Measurements from ENCODE around the gene SELENOW. TPM values are rescaled to one million over a fixed set of nuclear protein-coding genes. Genes with fewer than 3 reads are reported as not detected.

Gene SELENOW
- total and polyA plus RNA-seq, 2 donors from 2014 or later: 254 to 530 TPM

- no peaks in the 10 kb centered on the region for H3K27me3 ChIP-seq (ENCODE audit: control insufficient read depth, insufficient read depth, low read length)
- no peak overlapping the region for H3K27ac ChIP-seq (ENCODE audit: low read depth in 2 of 2, low read length in 2 of 2)
- TF ChIP-seq CTCF (IDR thresholded peaks at IDR 0.05; ENCODE audit: borderline replicate concordance, extremely low read depth, insufficient read depth): no peak
- H3K4me1 ChIP-seq (ENCODE audit: control insufficient read depth in 2 of 3, insufficient read depth in 2 of 3, low read depth in 1 of 3, low read length in 3 of 3): no peaks in the 10 kb centered on the region
- no peak overlapping the region for H3K4me3 ChIP-seq (ENCODE audit: low read length in 3 of 3)
- H3K9me3 ChIP-seq (ENCODE audit: control insufficient read depth in 2 of 3, insufficient read depth in 1 of 3, low read length in 3 of 3): no peaks in the 10 kb centered on the region
- no peak overlapping the region for H3K9ac ChIP-seq (ENCODE audit: low read length in 3 of 3)
- FAIRE-seq (no peak), DNase-seq (no peak)
- no peaks in the 10 kb centered on the region for H3K36me3 ChIP-seq (ENCODE audit: control insufficient read depth in 2 of 3, insufficient read depth in 3 of 3, low read length in 3 of 3)
- intact Hi-C loops (cut with DNase I): no loop called here
Observed at GRCh38 chr19:47735131-47735530, 43.4 kb upstream of the SELENOW start.

DNA sequence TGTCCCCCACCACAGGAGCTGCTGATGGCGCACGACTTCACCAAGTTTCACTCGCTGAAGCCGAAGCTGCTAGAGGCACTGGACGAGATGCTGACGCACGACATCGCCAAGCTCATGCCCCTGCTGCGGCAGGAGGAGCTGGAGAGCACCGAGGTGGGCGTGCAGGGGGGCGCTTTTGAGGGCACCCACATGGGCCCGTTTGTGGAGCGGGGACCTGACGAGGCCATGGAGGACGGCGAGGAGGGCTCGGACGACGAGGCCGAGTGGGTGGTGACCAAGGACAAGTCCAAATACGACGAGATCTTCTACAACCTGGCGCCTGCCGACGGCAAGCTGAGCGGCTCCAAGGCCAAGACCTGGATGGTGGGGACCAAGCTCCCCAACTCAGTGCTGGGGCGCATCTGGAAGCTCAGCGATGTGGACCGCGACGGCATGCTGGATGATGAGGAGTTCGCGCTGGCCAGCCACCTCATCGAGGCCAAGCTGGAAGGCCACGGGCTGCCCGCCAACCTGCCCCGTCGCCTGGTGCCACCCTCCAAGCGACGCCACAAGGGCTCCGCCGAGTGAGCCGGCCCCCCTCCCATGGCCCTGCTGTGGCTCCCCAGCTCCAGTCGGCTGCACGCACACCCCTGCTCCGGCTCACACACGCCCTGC, 37.5 kb upstream of the SELENOW start:
- H3K36me3 ChIP-seq (ENCODE audit: control insufficient read depth in 2 of 3, insufficient read depth in 3 of 3, low read length in 3 of 3): no peaks in the 10 kb centered on the region
- intact Hi-C loops (cut with DNase I): no loop called here
- no peak overlapping the region for H3K9ac ChIP-seq (ENCODE audit: low read length in 3 of 3)
- H3K27ac ChIP-seq (ENCODE audit: low read depth in 2 of 2, low read length in 2 of 2): no peak overlapping the region
- H3K4me1 ChIP-seq (ENCODE audit: control insufficient read depth in 2 of 3, insufficient read depth in 2 of 3, low read depth in 1 of 3, low read length in 3 of 3): peaks cover 0 to 14% (median 8%) of the 10 kb centered on the region in 3 donors
- DNase-seq: no peak
- no peaks in the 10 kb centered on the region for H3K27me3 ChIP-seq (ENCODE audit: control insufficient read depth, insufficient read depth, low read length)
- no peak for TF ChIP-seq CTCF (IDR thresholded peaks at IDR 0.05; ENCODE audit: borderline replicate concordance, extremely low read depth, insufficient read depth)
- H3K9me3 ChIP-seq (ENCODE audit: control insufficient read depth in 2 of 3, insufficient read depth in 1 of 3, low read length in 3 of 3): no peaks in the 10 kb centered on the region
- no peak for FAIRE-seq
- no peak overlapping the region for H3K4me3 ChIP-seq (ENCODE audit: low read length in 3 of 3)

DNA sequence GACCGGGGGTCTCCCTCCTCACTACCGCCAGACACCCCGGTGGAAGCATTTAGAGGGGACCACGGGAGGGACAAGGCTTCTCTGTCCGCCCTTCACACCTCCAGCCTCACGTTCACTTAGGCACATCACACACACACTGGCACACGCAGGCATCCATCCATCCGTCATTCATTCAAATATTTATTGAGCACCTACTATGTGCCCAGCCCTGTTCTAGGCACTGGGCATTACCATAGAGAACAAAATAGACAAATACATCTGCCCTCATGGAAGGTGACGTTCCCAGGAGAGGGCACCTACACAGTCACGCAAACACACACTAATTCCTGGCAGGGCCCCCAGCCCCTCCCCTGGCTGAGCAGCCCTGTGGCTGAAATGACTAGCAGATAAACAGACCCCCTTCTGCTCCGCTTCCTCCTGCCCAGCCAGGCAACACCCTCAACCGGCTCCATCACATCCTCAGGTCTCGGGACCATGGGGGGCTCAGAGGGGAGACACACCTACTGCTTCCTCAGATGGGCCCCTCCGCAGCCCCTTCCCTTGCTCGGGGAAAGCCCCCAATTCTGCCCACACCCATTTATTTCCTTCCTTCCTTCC, 36.9 kb upstream of the SELENOW start:
- FAIRE-seq: no peak
- H3K9ac ChIP-seq (ENCODE audit: low read length in 3 of 3): no peak overlapping the region

More for the DNA sequence above, 36.9 kb upstream of the SELENOW start:
- Histone ChIP-seq H3K27me3 (ENCODE audit: control insufficient read depth, insufficient read depth, low read length) (no peaks in the 10 kb centered on the region), H3K4me3 (ENCODE audit: low read length in 3 of 3) (no peak overlapping the region), H3K27ac (ENCODE audit: low read depth in 2 of 2, low read length in 2 of 2) (no peak overlapping the region), H3K4me1 (ENCODE audit: control insufficient read depth in 2 of 3, insufficient read depth in 2 of 3, low read depth in 1 of 3, low read length in 3 of 3) (peaks cover 0 to 14% (median 8%) of the 10 kb centered on the region in 3 donors), H3K36me3 (ENCODE audit: control insufficient read depth in 2 of 3, insufficient read depth in 3 of 3, low read length in 3 of 3) (no peaks in the 10 kb centered on the region), H3K9me3 (ENCODE audit: control insufficient read depth in 2 of 3, insufficient read depth in 1 of 3, low read length in 3 of 3) (no peaks in the 10 kb centered on the region)
- intact Hi-C loops (cut with DNase I): no loop called here
- DNase-seq: no peak
- TF ChIP-seq CTCF (IDR thresholded peaks at IDR 0.05; ENCODE audit: borderline replicate concordance, extremely low read depth, insufficient read depth): no peak

Data from kidney (tissue), 14 donors.